ENCODE results near the gene TINAGL1.

TINAGL1 gene

GRCh38 chr1:31568895-31569595 is 7.3 kb upstream of the TINAGL1 start:
- DNase-seq, result no peak

- no peak for DNase-seq
Measured at GRCh38 chr1:31569596-31570173, 6.6 kb upstream of the TINAGL1 start.

- no peak for DNase-seq
Measured at GRCh38 chr1:31570228-31570627, 6.1 kb upstream of the TINAGL1 start.

- no peak for DNase-seq
Measured at GRCh38 chr1:31570906-31571305, 5.4 kb upstream of the TINAGL1 start.

- DNase-seq, result no peak
Measured at GRCh38 chr1:31571340-31572295, 4.7 kb upstream of the TINAGL1 start.

- DNase-seq, result no peak
Measured at GRCh38 chr1:31572323-31573104, 3.8 kb upstream of the TINAGL1 start.

GRCh38 chr1:31573261-31573660 is 3.1 kb upstream of the TINAGL1 start:
- DNase-seq, result no peak

- no peak for DNase-seq
Measured at GRCh38 chr1:31574749-31575368, 1.5 kb upstream of the TINAGL1 start.

GRCh38 chr1:31575369-31576140 is 760 bp upstream of the TINAGL1 start:
- no peak for DNase-seq

- no peak for DNase-seq
Measured at GRCh38 chr1:31576743-31577455, 584 bp downstream of the TINAGL1 start.

GRCh38 chr1:31577515-31578192 is 1.3 kb downstream of the TINAGL1 start:
- no peak for DNase-seq

- DNase-seq, result no peak
Measured at GRCh38 chr1:31579374-31579773, 3.1 kb downstream of the TINAGL1 start.

- DNase-seq, result no peak
Measured at GRCh38 chr1:31580513-31580870, 4.2 kb downstream of the TINAGL1 start.

GRCh38 chr1:31580891-31581603 is 4.7 kb downstream of the TINAGL1 start:
- DNase-seq, result no peak

- DNase-seq, result no peak
Measured at GRCh38 chr1:31581821-31582810, 5.8 kb downstream of the TINAGL1 start.

- DNase-seq, result no peak
Measured at GRCh38 chr1:31583082-31583994, 7.0 kb downstream of the TINAGL1 start.
